Fibroblast of peridontal ligament (primary cell): ENCODE data around the gene LRRC8D.

Source experiments
- DNase-seq: peaks from one replicate; pipeline ENCODE4 v3.0.0-alpha.2; 2010; ENCODE audit errors: extremely low read depth

The LRRC8D gene

GRCh38 chr1:89833183-89834082 is 12.6 kb downstream of the LRRC8D start:
- DNase-seq, result no peak

GRCh38 chr1:89834083-89834704 is 13.4 kb downstream of the LRRC8D start:
- no peak for DNase-seq

- no peak for DNase-seq
Observed at GRCh38 chr1:89836252-89837035, 15.6 kb downstream of the LRRC8D start.

- DNase-seq, result no peak
Observed at GRCh38 chr1:89837036-89837481, 16.2 kb downstream of the LRRC8D start.

- DNase-seq, result no peak
Observed at GRCh38 chr1:89837510-89837909, 16.7 kb downstream of the LRRC8D start.

GRCh38 chr1:89839516-89839915 is 18.7 kb downstream of the LRRC8D start:
- DNase-seq, result no peak

GRCh38 chr1:89841507-89841906 is 20.7 kb downstream of the LRRC8D start:
- DNase-seq, result no peak

- peak; percentile 51 for DNase-seq
Observed at GRCh38 chr1:89842567-89843272, 21.9 kb downstream of the LRRC8D start.

- peak; percentile 47 for DNase-seq
Observed at GRCh38 chr1:89843273-89844130, 22.7 kb downstream of the LRRC8D start.

- no peak for DNase-seq
Observed at GRCh38 chr1:89844241-89844807, 23.5 kb downstream of the LRRC8D start.

GRCh38 chr1:89844860-89845259 is 24.0 kb downstream of the LRRC8D start:
- no peak for DNase-seq

GRCh38 chr1:89847191-89847729 is 26.4 kb downstream of the LRRC8D start:
- no peak for DNase-seq

GRCh38 chr1:89850844-89851415 is 30.1 kb downstream of the LRRC8D start:
- no peak for DNase-seq

- DNase-seq, result no peak
Observed at GRCh38 chr1:89854140-89854539, 33.3 kb downstream of the LRRC8D start.

GRCh38 chr1:89855413-89856123 is 34.7 kb downstream of the LRRC8D start:
- DNase-seq, result peak; percentile 61

GRCh38 chr1:89863165-89863830 is 42.5 kb downstream of the LRRC8D start:
- no peak for DNase-seq

- peak; percentile 71 for DNase-seq
Observed at GRCh38 chr1:89865498-89866382, 44.9 kb downstream of the LRRC8D start.
